Activated T-helper 9 cell treated with anti-CD3 and anti-CD28 coated beads, Interleukin-2, amount 50 U/mL, for 16 hours (primary cell): ENCODE measurements around the gene GAREM1.
A peak's percentile ranks its signal among the peaks of the same experiment; 100 is the strongest.
"Not testable (repeated sequence)": the region's sequence is repeated elsewhere in the genome, so short reads cannot be mapped to it uniquely, and the experiment has no call there.

Source experiments
- DNase-seq: peaks from one replicate; pipeline ENCODE4 v3.0.0-alpha.2; 2020; ENCODE audit warnings: low read depth

The GAREM1 gene

DNA sequence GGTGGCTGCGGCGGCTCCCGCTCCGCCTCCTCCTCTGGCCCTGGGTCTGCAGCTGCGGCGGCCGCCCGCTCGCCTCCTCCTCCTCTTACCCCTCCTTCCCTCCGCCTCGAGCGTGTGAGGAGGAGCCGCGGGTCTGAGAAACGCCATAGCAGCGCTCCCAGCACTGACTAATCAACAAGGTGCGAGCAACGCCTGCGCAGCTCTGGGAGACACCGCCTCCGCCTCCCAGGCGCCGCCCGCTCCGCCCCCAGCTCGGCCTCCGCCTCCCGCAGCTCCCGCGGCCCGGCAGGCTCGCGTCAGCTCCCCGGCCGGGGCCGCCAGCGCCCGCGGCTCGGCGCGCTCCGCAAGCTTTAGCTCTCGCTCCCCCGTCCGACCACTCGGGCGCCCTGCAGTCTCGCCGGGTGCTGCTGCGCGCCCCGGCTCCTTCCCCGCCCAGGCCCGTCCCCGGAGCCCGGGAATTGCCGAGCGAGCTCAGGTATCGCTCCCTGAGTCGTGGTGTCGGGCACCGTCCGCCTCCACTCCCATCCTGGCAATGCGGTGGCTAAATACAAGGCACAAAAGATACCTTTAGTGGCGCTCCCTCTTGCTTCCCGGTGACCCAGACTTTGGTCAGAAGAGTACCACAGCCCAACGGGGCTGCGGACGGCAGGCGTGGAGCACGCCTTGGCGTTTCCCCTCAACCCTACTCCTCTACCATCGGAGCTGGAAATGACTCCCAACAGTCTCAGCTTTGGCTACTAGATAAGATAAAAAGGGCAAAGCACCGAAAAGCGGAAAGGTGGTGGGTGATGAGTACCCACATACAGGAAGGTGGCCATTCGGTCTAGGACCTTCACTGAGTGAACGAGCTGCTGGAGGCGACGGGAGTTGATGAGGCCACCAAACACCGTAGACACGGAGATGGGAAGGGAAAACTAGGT, at the start of gene GAREM1:
GAREM1 (minus strand) TSS at position 169 of the 920 bp plus-strand sequence. CDS start 454 bp downstream, outside the sequence.
- peak; percentile 60 for DNase-seq

DNA sequence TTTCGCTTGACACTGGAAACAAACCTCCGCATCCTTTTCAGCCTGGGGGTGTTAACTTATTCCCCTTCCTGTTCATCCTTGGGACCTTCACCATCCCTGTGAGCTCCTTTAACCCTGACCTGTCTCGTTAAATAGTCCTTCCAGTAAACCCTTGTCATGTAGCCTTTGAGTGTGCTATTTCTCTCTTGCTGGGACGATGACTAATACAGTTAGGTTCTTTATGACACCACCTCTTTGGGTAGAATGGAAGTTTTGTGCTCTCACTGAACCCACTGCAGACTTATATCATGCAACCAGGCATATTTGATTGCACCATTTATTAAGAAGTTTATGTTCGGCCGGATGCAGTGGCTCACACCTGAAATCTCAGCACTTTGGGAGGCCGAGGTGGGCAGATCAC, 40.5 kb upstream of the GAREM1 start:
- no peak for DNase-seq

DNA sequence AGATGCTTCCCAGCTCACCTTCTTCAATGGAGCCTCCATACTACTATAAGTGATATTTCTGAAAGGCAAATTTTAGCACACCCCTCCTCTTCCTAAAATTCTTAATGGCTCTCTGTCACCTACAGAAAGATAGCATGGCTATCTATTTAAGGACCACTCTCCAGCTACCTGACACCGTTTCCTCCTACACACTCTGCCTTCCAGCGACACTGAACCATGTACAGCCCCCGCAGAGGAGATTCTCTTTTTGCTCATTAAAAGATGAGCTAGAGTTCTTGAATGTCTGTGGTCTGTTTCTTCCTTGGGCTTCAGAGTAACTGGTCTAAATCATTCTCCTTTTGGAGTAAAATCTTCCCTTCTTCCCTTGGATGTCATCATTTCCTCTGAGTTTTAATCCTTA, 38.4 kb upstream of the GAREM1 start:
- no peak for DNase-seq

DNA sequence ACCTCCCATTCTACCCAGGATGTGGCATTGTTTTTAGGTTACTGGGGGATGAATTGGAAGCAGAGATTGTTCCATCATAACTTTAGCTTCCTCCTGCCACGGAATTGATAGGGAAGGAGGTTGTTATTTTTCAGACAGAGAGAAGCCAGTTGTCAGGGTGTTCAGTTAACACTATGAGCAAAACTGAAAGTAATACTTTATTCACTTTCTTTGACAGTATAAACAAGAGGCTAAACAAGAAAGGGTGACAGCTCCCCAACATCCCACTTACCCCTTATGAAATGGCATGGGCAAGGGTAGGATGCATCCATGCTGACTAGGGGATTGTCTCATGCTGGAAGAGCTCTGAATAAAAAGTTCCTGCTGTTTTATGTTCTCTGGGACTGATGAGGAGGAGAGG, 36.4 kb upstream of the GAREM1 start:
- no peak for DNase-seq

DNA sequence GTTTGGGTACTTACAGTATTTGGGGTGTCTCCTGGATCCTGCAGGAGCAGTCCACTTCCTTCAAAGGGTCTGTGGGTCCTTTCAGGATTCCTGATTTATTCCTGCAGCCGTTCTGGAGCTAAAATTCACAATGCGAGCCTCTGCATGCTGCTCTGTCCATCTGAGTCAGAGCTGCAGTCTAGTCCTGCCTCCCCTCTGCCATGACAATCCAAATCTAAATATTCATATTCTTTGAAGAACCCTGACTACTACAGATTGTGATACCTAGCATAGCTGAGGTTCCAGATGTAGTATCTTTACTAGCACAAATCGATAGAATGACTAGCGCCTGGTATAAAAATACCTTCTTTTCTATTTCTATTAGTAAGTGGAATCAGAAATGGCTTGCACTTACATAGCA, 31.3 kb upstream of the GAREM1 start:
- no peak for DNase-seq

DNA sequence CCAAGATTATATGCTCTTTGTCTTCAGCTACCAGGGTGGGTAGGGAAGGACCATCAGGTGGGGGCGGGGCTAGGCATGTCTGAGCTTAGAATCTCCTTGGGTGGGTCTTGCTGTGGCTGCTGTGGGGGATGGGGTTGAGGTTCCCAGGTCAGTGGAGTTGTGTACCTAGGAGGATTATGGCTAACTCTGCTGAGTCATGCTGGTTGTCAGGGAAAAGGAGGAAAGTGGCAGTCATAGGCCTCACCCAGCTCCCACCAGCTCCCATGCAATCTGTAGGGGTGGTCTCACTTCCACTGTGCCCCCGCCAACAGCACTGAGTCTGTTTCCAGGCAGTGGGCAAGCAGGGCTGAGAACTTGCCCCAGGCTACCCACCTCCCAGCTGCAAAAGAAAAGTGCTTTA, 30.6 kb upstream of the GAREM1 start:
- not testable (repeated sequence) for DNase-seq

DNA sequence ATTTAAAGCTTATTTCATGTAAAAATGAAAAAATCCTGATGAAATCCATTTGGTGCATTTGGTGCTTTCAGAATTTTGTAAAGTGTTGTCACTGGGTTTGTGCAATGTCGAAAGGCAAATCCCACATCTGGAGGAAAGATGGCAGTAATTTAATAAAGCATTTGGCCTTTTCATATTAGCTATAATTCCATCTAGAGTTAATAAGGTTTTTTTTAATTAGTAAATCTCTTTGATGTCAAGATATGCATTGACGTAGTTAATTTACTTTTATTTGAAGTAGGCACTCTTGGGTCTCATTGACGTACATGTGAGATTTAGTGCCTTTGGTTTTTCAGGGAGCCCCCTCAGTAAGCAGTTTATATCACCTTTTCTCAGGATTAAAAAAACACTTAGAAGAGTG, 12.3 kb upstream of the GAREM1 start:
- no peak for DNase-seq

DNA sequence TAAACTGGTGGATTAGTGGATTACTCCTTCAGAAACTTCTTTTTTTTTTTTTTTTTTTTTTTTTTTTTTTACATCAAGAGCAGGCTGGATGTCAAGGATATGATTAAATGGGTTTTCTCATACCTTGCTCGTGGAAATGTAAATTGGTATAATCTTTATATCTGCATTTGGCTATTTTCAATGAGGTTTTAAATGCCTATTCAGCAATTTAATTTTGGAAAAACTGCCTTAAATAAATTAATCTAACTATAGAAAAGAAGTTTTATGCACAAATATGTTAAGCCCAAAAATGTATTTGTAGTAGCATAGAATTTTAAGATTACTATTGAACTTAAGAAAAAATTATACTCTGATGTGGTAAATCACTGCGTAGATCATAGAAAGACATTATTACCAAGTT, 11.4 kb upstream of the GAREM1 start:
- DNase-seq, result no peak

DNA sequence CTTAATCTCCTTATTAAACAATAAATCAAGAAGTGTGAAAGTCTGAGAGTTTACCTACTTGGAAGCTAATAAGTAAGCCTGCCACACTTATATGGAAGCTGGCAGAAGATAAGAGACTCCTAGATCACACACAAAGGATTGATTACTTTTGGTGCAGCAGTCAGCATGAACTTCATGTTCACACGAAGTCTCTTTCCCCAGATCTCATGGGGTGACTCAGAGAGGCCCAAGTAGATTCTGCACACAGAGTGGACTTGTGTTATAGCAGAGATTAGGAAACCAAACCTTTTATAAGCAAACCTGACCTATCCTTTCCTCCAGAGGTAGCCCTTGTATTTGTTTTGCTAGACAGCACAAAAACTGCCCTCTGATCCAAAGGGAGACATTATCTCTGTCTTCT, 9.9 kb upstream of the GAREM1 start:
- no peak for DNase-seq

DNA sequence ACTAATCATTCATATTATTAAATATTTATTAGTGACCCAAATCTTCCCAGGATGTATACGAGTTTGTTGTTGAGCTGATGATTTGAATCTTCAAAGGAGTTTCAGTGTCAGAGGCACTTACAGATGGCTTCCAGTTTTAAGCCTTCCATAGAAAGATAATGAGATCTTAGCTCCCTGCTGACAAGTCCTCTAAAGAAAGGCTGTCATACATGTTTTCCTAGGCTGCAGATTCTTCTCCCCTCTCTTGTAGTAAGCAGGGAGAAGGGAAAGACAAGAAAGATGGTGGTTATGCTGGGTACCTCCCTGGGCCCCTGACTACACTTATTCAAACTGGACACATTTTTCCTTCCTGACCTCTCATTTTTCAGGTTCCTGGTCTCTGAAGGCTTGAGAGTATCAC, 8.1 kb upstream of the GAREM1 start:
- no peak for DNase-seq

DNA sequence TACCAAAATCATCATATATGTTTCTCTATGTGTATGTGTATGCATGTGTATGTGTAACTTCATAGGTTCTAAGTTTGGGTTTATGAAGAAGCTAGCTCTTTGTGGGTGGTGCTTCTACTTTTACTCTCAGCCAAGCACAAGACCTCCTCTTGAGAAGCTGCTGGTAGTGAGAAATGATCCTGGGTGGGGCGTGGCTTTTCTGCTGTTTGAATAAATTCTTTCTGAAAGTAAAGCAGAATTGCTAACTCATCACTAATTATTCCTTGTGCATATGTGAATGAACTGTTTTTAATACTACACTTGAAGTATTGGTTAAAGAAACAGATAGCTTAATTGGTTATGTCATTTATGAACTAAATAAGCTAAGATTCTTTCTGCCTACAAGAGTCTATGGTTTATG, 7.6 kb upstream of the GAREM1 start:
- DNase-seq, result no peak

DNA sequence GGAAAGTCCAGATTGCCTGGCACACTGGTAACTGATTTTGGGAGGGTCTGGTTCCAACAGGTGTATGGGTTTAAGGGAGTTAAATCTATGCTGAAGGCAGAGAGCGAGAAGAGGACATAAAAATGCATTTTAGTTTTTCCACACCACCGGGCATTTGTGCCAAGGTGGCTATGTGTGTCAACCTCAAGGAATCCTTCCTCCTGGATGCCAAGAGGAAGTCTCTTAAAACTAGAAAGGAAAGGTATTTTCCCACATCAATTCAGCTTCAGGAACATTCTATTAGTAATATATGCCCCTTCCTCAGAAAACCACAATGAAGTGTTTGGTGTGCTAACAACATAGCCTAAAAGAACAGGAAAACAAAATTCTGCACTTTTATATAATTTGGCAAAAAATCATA, 5.4 kb upstream of the GAREM1 start:
- DNase-seq, result no peak

DNA sequence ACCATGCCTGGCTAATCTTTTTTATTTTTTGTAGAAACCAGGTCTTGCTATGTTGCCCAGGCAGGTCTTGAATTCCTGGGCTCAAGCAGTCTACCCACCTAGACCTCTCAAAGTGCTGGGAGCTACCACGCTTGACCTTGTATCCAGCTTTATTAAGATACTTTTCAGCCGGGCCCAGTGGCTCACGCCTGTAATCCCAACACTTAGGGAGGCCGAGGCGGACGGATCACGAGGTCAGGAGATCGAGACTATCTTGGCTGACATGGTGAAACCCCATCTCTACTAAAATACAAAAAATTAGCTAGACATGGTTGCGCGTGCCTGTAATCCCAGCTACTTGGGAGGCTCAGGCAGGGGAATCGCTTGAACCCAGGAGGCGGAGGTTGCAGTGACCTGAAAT, 4.4 kb upstream of the GAREM1 start:
- not testable (repeated sequence) for DNase-seq

DNA sequence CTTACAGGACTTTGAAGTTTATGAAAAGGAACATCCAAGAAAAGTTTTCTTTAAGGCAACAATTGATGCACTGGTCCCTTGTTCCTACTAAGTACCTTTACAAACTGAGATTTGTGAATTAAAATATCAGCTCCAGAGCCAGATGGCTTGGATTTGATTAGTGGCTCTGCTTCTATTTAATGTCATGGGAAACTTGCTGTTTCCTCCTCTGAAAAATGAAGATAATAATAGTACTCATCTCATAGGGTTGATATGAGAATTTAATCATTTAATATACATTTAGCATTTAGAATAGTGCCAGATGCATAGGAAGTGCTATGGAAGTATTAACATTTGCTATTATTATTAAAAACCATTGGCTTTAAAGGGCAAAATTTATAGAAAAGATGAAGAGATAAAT, 2.6 kb upstream of the GAREM1 start:
- DNase-seq, result no peak

DNA sequence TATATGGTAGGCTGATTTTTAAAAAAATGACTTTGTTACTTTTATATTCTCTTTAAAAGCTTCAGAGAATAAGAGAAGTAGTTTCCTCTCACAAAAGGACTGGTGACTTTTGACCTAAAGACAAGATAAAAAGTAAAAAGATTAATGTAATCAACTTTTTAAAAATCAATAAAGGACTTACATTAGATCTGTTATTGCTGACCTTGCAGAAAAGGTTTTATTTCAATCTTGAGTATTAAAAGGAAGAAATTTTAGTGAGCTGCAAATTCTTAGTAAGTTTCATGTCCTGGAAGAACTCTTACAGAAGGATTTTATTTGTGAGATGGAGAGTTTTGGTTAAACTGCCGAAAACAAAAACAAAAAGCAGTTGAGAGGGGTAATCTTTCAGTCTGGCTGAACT, 2.2 kb upstream of the GAREM1 start:
- DNase-seq, result no peak

DNA sequence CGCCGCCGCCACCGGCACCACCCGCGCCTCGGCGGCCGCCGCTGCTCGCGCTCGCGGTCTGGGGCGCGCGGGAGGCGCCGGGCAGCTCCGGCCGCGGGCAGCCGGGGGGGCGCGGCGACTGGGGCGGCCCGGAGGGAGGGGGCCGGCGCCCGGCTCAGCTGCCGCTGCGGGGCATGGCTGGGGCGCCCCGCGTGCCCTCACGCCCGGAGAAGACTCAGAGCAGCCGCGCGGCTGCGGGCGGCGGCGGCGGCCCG, 295 bp downstream of the GAREM1 start:
- DNase-seq, result no peak

DNA sequence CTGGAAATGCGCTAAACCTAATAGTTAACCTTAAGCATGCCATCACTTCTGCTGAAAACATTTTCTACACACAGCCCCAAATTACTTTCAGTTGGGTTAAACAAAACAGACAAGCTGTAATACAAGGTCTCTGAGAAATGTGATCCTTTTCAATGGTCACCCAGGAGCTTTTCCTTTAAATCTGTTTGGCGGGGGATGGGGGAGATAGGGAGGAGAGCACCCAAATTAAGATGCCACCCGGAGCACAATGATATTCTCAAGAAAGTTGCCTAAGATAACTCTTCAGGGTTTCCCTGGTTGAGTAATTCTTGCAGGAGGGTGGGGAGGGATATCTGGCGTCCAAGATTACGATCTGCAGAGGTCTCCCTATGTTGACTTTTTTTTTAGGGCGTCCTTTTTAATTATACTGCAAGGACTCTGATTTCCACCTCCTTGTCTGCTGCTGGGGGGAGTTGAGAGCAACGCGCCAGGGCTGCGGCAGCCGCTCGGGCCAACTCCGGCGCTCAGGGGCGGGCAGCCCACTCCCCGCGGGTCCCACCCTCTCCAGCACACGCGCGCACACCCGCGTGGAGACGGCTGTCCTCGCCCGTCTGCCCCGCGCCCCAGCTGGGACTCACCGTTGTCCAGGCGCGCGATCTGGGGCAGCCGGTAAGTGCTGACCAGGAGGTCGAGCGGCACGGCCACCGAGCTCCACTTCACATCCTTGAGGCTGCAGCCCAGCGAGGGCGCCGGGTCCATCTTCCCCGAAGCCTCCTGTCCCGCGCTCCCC, 807 bp downstream of the GAREM1 start:
- DNase-seq, result no peak

DNA sequence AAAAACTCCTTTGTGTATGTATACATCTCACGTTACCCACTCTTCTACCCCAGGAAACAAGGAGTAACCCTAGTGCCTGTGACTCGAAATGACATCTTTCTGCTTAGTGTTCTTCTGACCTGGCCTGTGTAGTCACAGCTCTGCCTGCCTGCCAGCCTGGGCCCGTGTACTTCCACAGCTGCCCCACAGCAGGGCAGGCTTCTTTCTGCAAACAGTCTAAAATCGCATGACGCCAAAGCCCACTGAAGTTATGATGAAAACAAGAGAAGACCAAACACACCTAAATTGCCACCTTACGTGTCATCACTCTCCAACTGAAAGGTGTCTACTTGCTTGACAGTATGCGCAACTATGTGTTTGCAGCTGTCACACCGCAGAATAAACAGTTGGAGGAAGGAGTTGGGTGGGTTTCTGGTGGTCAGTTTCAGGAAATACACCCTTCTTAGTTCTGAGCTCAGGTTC, 1.5 kb downstream of the GAREM1 start:
- DNase-seq, result no peak

DNA sequence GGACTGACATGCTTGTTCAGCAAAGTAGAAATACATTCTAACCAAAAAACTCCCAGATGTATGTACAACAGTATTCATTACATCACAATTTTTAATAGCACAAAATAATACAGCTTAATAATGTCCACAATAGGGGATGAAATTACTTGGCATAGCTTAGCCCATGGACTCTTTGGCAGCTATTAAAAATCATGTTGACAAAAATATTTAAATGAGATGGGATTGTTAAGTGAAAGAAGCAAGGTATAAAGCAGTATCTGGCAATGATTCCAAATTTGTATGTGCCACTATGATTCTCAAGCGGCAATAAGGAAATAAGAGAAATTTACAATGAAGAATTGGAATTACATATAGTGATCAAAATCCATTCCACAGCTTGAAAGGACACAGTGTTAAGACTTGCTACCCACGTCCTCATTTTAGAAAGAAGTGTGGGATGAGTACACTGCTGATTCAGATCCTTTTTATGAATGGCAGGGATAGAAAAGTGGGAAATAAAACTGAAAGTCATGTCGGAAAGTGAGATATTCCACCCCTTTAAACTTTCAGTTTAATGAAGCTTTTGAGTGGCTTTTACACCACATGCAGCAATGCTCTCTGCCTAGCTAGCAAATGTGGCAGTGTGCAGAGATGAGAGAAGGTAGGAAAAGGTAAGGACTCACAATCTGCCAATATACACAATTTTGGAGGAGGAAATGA, 2.4 kb downstream of the GAREM1 start:
- no peak for DNase-seq

DNA sequence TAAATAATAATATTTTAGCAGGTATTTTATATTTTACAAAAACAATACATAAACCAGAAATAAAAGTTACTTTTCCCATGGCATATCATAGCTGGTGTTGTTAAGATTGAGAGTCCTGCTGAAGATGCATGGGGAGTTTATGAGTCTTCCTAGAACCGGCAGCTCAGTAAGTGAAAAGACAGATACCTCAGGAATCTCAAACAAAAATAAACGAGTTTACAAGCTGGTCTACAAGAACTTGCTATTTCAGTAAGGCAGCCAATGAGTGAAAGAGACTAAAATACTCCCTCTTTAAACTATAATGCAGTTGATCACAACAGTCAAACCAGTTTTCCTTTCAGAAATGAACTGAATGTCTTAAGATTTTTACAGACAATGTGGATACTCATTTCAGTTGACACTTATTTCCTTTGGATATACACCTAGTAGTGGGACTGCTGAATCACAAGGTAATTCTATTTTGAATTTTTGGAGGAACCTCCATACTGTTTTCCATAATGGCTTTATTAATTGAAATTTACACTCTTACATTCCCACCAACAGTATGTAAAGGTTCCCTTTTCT, 8.9 kb downstream of the GAREM1 start:
- no peak for DNase-seq

DNA sequence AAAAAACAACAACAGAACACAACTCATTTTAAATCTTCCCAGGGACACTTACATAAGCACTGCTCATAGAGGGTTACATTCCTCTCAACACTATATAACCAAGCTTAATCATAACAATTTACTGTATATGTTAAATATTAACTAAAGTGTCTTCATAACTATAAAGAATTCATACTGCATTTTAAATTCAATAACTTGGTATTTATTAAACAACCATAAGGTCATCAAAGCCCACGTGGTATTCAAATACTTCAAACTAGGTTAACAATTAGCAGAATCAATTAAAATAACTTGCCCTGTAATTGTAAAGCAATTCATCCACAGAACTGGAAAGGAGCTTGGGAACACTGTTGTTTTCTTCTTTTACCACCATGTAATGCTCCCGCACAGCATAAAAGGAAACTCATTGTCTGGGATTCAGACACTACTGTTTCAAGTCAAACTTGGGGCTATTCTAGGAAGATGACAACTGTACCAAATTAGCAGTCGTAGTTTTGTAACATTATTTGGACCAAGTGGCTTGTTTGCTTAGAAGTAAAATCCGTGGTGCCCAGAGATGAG, 10.4 kb downstream of the GAREM1 start:
- DNase-seq, result no peak
